Stimulated activated CD8-positive, alpha-beta memory T cell treated with anti-CD3 and anti-CD28 coated beads, Interleukin-15, amount 100 ng/mL, for 24 hours (primary cell): ENCODE data around the gene POFUT1.
"Not testable (repeated sequence)": the region's sequence is repeated elsewhere in the genome, so short reads cannot be mapped to it uniquely, and the experiment has no call there.

ENCODE experiments used
- DNase-seq: peaks from one replicate; pipeline ENCODE4 v3.0.0-alpha.2; 2020; ENCODE audit warnings: low read depth

Gene POFUT1

DNA sequence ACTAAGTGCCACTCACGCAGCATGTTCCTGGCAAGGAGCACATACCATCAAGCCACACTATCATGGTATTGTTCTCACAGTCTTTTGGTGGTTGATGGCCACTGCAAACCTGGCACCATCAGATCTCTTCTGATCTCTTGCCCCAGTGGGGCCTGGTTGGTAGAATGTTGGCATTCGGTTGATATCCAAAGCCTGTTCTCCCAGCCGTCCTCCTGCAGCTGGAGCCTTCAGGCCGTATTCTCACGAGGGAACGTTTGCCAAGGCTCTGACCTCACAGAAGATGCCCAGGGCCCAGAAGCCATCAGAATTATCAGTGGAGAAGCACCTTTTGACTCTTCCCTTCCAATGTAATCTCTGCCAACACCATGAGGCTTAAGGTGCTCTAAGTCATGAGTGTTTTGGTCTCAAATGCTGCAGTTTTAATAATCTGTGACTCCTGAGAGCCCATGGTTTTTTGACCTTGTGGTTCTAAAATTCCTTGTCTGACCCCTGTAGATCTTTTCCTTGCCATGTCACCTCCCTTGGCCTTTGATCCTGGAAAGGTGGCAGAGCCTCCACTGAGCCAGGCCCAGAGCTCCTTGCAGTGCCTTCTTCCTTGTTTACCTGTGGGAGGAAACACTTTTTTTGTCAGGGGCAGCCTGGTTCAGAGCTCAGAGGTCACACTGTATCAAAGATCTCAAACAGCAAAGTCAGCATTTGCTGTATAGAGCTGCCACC, 27.8 kb downstream of the POFUT1 start:
- DNase-seq: no peak

DNA sequence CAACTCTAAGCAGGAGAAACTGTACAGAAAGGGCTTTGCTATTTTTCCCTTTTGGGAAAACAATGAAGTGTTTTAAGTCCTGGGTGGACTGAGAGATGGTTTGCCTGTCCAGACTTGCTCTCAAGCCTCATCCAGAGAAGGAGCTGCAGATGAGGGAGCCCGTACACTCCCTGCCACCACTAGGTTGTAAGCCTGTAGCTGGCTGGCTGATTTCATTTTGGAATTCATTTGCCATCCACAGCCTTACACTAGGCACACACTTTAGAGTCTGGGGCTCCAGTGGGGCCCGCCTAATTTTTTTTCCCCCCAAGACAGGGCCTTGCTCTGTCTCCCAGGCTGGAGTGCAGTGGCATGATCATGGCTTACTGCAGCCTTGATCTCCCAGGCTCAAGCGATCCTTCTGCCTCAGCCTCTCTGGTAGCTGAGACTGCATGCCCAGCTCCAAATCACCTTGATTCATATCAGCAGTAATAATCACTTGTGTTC, 28.4 kb downstream of the POFUT1 start:
- no peak for DNase-seq

- no peak for DNase-seq
Observed at GRCh38 chr20:32236819-32237218, 29.1 kb downstream of the POFUT1 start.

DNA sequence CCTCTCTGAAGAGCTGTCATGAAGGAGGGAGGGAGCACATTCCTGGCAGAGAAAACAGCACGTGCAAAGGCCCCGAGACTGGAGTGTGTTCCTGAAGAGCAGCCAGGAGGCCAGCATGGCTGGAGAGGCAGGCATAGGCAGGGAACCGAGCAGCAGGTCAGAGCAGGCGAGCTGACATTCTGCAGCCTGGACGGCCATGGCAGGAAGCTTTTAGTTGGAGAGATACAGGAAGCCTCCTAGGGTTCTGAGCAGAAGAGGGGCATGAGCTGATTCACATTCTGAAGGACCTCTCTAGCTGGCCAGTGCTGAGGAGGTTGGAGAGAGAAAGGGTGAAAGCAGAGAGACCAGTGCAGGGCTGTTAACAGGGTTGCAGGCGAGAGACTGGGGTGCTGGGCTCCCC, 29.7 kb downstream of the POFUT1 start:
- no peak for DNase-seq

GRCh38 chr20:32238483-32239425, 31.1 kb downstream of the POFUT1 start:
- DNase-seq: no peak

GRCh38 chr20:32240205-32240604, 32.5 kb downstream of the POFUT1 start:
- no peak for DNase-seq

DNA sequence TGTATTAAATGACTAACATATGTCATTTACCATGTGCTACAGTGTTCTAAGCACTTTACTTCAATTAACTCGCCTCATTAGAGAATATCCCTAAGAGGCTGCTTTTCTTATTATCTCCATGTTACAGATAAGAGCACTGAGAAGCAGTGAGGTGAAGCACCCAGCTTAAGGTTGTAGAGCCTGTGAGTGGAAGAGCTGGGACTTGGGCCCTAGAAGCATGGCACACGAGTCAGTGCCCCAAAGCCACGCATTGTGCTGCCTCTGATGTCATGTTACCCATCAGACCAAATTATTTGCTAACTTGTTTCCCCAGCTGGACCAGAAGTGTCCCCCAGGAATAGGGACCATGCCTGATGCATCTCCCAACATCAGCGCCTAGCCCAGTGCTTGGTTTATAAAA, 34.1 kb downstream of the POFUT1 start:
- no peak for DNase-seq

GRCh38 chr20:32244150-32244823, 36.6 kb downstream of the POFUT1 start:
- DNase-seq: no peak

DNA sequence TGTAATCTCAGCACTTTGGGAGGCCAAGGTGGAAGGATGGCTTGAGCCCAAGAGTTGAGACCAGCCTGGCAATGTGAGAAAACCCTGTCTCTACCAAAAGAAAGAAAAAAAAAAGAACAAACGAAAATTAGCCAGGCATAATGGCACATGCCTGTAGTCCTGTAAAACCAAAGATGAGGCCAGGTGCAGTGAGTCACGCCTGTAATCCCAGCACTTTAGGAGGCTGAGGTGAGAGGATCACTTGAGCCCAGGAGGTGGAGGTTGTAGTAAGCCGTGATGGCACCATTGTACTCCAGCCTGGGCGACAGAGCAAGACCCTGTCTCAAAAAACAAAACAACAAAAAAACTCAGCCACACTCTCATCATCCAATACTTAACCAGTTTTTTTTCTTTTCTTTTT, 37.3 kb downstream of the POFUT1 start:
- no peak for DNase-seq

DNA sequence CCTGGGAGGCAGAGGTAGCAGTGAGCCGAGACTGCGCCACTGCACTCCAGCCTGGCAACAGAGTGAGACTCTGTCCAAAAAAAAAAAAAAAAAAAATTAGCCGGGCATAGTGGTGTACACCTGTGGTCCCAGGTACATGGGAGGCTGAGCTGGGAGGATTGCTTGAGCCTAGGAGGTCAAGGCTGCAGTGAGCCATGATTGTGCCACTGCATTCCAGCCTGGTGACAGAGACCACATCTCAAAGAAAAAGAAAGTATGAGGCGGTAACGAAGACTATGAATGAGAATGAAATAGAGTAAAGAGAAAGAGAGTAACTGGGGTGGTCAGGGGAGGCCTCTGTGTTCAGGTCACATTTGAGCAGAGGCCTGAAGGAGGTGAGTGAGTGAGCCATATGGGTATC, 38.5 kb downstream of the POFUT1 start:
- not testable (repeated sequence) for DNase-seq

GRCh38 chr20:32248043-32248442, 40.4 kb downstream of the POFUT1 start:
- no peak for DNase-seq

GRCh38 chr20:32249030-32249738, 41.5 kb downstream of the POFUT1 start:
- DNase-seq: no peak

DNA sequence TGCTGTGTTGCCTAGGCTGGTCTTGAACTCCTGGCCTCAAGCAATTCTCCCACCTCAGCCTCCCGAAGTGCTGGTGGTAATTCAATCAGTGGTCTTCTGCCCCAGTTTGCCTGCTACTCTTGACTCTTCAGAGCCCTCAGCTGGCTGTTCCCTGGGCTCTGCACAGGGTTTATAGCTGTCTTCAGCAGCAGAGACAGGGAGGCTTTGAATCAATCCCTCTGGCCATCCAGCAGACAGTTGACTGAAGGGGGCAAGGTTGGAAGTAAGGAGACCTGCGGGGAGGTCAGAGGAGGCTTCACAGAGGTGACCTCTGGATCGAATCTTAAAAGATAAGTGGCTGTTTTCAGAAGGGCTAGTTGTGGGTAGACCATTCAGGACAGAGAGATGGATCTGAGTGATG, 43.8 kb downstream of the POFUT1 start:
- DNase-seq: no peak

DNA sequence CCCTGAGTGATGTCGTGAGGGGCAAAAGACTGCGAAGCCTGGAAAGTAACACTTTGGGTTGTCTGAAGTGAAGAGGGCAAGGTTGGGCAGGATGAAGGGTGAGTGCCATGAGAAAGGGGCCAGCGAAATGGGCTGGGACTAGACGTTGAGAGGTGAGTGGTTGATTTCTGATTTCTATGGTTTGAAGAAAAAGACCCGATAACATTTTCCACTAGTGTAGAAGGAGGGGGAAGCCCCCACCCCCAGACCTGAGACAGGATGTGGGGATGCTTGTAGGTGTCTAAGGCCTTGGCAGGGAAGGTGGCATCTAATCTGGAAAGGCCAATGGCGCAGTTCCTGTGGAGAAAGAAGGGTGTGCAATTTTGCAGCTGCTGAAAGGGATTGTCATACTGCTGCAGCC, 44.5 kb downstream of the POFUT1 start:
- peak; percentile 53 for DNase-seq

DNA sequence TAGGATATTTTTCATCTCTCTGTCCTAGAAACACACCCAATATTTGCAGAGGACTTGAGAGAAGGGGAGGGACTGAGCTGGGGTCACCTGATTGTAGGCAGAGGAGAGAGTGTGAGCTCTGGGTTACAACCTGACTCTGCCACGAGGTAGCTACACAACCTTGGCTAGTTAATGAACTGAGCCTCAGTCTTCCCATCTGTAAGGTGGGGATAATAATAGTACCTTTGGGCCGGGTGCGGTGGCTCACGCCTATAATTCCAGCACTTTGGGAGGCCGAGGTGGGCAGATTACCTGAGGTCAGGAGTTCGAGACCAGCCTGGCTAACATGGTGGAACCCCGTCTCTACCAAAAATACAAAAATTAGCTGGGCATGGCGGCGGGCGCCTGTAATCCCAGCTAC, 53.3 kb downstream of the POFUT1 start:
- DNase-seq: not testable (repeated sequence)

- no peak for DNase-seq
Observed at GRCh38 chr20:32261644-32262043, 54.0 kb downstream of the POFUT1 start.

DNA sequence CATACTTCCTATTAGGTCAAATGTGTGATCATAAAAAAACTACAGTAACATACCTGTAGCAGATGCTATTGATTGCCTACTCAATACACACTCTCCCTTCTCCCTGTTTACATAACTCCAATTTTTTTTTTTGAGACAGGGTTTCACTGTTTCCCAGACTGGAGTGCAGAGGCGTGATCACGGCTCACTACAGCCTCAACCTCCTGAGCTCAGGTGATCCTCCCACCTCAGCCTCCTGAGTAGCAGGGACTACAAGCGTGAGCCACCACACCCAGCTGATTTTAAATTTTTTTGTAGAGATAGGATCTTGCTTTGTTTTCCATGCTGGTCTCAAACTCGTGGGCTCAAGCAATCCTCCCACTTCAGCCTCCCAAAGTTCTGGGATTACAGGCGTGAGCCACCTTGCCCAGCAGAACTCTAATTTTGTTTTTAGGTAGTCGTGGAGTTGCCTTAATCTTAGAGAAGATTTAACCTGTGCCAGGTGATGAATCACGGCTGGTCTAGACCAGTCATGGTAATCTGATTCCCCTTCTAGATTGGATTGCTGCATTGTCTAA, 55.8 kb downstream of the POFUT1 start:
- DNase-seq: no peak

GRCh38 chr20:32271620-32272019, 63.9 kb downstream of the POFUT1 start:
- DNase-seq: no peak

- DNase-seq: no peak
Observed at GRCh38 chr20:32274359-32274758, 66.7 kb downstream of the POFUT1 start.

DNA sequence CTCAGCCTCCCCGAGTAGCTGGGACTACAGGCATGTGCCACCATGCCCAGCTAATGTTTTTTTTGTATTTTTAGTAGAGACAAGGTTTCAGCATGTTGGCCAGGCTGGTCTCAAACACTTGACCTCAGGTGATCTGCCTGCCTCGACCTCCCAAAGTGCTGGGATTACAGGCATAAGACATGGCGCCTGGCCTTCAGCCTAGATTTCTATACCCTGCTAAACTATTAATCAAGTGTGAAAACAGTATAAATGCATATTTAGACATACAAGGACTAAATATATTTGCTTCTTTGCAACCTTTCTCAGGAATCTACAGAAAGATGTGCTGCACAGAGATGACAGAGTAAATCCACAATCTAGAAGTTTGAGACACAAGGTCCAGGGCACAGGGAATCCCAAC, 67.5 kb downstream of the POFUT1 start:
- DNase-seq: not testable (repeated sequence)

- peak; percentile 66 for DNase-seq
Observed at GRCh38 chr20:32277361-32278198, 69.9 kb downstream of the POFUT1 start, which contains the start of gene KIF3B. KIF3B (plus strand) TSS chr20:32277651; CDS start chr20:32309778, 32,127 bp downstream.
